WI38 (cell line): Measurements from ENCODE around the gene TYMS.

Source experiments
- H3K4me3 ChIP-seq: 2 replicates; pipeline ENCODE4 v1.5.1; 2011; ENCODE audit warnings: low read depth, mild to moderate bottlenecking, control low read depth, low read length
- CTCF ChIP-seq: IDR thresholded peaks from 2 replicates; pipeline ENCODE4 v1.5.1; 2012; ENCODE audit warnings: low read depth, mild to moderate bottlenecking, control low read depth, low read length

TYMS gene

GRCh38 chr18:627231-627630 is 30.2 kb upstream of the TYMS start:
- TF ChIP-seq CTCF: no peak
- no peak overlapping the region for H3K4me3 ChIP-seq

- H3K4me3 ChIP-seq: no peak overlapping the region
- TF ChIP-seq CTCF: no peak
Measured at GRCh38 chr18:629269-630150, 27.9 kb upstream of the TYMS start.

- no peak overlapping the region for H3K4me3 ChIP-seq
Measured at GRCh38 chr18:631560-631959, 25.9 kb upstream of the TYMS start.

GRCh38 chr18:634551-635045 is 22.9 kb upstream of the TYMS start:
- TF ChIP-seq CTCF: no peak
- no peak overlapping the region for H3K4me3 ChIP-seq

More at GRCh38 chr18:631560-631959, 25.9 kb upstream of the TYMS start:
- TF ChIP-seq CTCF: no peak

- no peak for TF ChIP-seq CTCF
- H3K4me3 ChIP-seq: no peak overlapping the region
Measured at GRCh38 chr18:635171-635570, 22.3 kb upstream of the TYMS start.

- no peak for TF ChIP-seq CTCF
- no peak overlapping the region for H3K4me3 ChIP-seq
Measured at GRCh38 chr18:641224-641623, 16.2 kb upstream of the TYMS start.

GRCh38 chr18:644395-645004 is 13.0 kb upstream of the TYMS start:
- H3K4me3 ChIP-seq: no peak overlapping the region
- no peak for TF ChIP-seq CTCF
